Dendritic cell treated with granulocyte-macrophage colony-stimulating factor and Interleukin-4, amounts not matched to agents 40 ng/mL and 50 ng/mL, for 4 days (primary cell): ENCODE measurements around the gene OR10G6.
"Not testable (repeated sequence)": the region's sequence is repeated elsewhere in the genome, so short reads cannot be mapped to it uniquely, and the experiment has no call there.

Experiments used
- H3K27ac Mint-ChIP-seq: one replicate; pipeline ENCODE4 v1.8.0; 2022; ENCODE audit warnings: mild to moderate bottlenecking, mixed read lengths
- H3K27me3 Mint-ChIP-seq: one replicate; pipeline ENCODE4 v1.8.0; 2022; ENCODE audit warnings: mild to moderate bottlenecking, mixed read lengths
- H3K36me3 Mint-ChIP-seq: one replicate; pipeline ENCODE4 v1.8.0; 2022; ENCODE audit warnings: low read depth, mixed read lengths
- H3K4me1 Mint-ChIP-seq: one replicate; pipeline ENCODE4 v1.8.0; 2022; ENCODE audit warnings: low read depth, mixed read lengths
- H3K4me3 Mint-ChIP-seq: one replicate; pipeline ENCODE4 v1.8.0; 2022; ENCODE audit warnings: mild to moderate bottlenecking, moderate library complexity, mixed read lengths
- H3K9me3 Mint-ChIP-seq: one replicate; pipeline ENCODE4 v1.8.0; 2022; ENCODE audit warnings: mixed read lengths
- intact Hi-C: fragments of 100-400 bp; cut with micrococcal nuclease; formaldehyde crosslinking; loops from one replicate; pipeline ENCODE4 v1.15.0; 2022

OR10G6 gene, protein sequence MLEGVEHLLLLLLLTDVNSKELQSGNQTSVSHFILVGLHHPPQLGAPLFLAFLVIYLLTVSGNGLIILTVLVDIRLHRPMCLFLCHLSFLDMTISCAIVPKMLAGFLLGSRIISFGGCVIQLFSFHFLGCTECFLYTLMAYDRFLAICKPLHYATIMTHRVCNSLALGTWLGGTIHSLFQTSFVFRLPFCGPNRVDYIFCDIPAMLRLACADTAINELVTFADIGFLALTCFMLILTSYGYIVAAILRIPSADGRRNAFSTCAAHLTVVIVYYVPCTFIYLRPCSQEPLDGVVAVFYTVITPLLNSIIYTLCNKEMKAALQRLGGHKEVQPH

GRCh38 chr11:123995119-123995518, at the start of gene OR10G6:
OR10G6 (minus strand) TSS chr11:123995161; CDS start chr11:123995161, 0 bp downstream.
- H3K4me1 Mint-ChIP-seq: no peaks in the 10 kb centered on the region
- no peak within 1 kb of the TSS for H3K27ac Mint-ChIP-seq
- no peak within 1 kb of the TSS for H3K4me3 Mint-ChIP-seq
- no peaks in the 10 kb centered on the region for H3K27me3 Mint-ChIP-seq
- H3K36me3 Mint-ChIP-seq: no peaks in the 10 kb centered on the region
- intact Hi-C loops: no loop called here
- no peaks in the 10 kb centered on the region for H3K9me3 Mint-ChIP-seq

- no peak overlapping the region for H3K27ac Mint-ChIP-seq
Measured at GRCh38 chr11:124043420-124043819, 48.5 kb upstream of the OR10G6 start.

GRCh38 chr11:124041254-124041653, 46.3 kb upstream of the OR10G6 start, which contains the start of gene OR10G7:
OR10G7 (minus strand) TSS chr11:124041325; CDS start chr11:124039001, 2,324 bp downstream.
- intact Hi-C loops: no loop called here
- Mint-ChIP-seq H3K27ac (no peak within 1 kb of the TSS), H3K9me3 (no peaks in the 10 kb centered on the region), H3K36me3 (no peaks in the 10 kb centered on the region), H3K4me3 (no peak within 1 kb of the TSS), H3K4me1 (no peaks in the 10 kb centered on the region), H3K27me3 (no peaks in the 10 kb centered on the region)

More at GRCh38 chr11:124043420-124043819, 48.5 kb upstream of the OR10G6 start:
- H3K4me3 Mint-ChIP-seq: no peak overlapping the region
- no peaks in the 10 kb centered on the region for H3K9me3 Mint-ChIP-seq
- no peaks in the 10 kb centered on the region for H3K4me1 Mint-ChIP-seq
- intact Hi-C loops: no loop called here
- H3K27me3 Mint-ChIP-seq: no peaks in the 10 kb centered on the region
- H3K36me3 Mint-ChIP-seq: no peaks in the 10 kb centered on the region

- Mint-ChIP-seq H3K4me3 (no peak overlapping the region), H3K4me1 (no peaks in the 10 kb centered on the region), H3K9me3 (no peaks in the 10 kb centered on the region), H3K27ac (no peak overlapping the region), H3K27me3 (no peaks in the 10 kb centered on the region), H3K36me3 (no peaks in the 10 kb centered on the region)
- intact Hi-C loops: no loop called here
Measured at GRCh38 chr11:124039557-124039956, 44.6 kb upstream of the OR10G6 start.

GRCh38 chr11:124036666-124037065, 41.7 kb upstream of the OR10G6 start:
- H3K9me3 Mint-ChIP-seq: no peaks in the 10 kb centered on the region
- no peaks in the 10 kb centered on the region for H3K36me3 Mint-ChIP-seq
- H3K27me3 Mint-ChIP-seq: no peaks in the 10 kb centered on the region
- no peak overlapping the region for H3K27ac Mint-ChIP-seq
- no peak overlapping the region for H3K4me3 Mint-ChIP-seq
- intact Hi-C loops: no loop called here
- no peaks in the 10 kb centered on the region for H3K4me1 Mint-ChIP-seq

DNA sequence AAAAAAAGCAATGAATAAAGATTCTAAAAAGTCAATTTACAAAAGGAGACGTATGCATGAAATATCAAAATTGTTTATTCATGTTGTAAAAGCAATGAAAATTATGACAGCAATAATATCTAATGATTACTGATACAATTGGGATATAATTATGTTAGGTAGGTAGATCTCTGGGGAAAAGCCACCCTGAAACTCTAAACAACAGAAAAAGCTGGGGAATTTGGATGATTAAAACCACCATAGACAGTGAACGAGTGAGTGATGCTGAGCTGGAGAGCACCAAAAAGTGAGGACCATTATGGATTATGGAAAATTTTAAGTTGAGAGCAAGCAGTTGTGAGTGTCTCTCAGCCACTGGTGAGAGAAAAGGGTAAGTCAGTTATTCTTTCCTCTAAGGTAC, 31.5 kb upstream of the OR10G6 start, which contains the start of gene OR10G8:
TSS of gene OR10G8 (plus strand) at position 301 of the 400 bp plus-strand sequence. CDS start 2,825 bp downstream, outside the sequence.
- H3K4me3 Mint-ChIP-seq: no peak within 1 kb of the TSS
- H3K36me3 Mint-ChIP-seq: no peaks in the 10 kb centered on the region
- intact Hi-C loops: no loop called here
- no peaks in the 10 kb centered on the region for H3K9me3 Mint-ChIP-seq
- H3K27me3 Mint-ChIP-seq: no peaks in the 10 kb centered on the region
- H3K27ac Mint-ChIP-seq: no peak within 1 kb of the TSS
- H3K4me1 Mint-ChIP-seq: no peaks in the 10 kb centered on the region

- H3K4me1 Mint-ChIP-seq, H3K9me3 Mint-ChIP-seq, H3K36me3 Mint-ChIP-seq, intact Hi-C loops, H3K27me3 Mint-ChIP-seq, H3K27ac Mint-ChIP-seq, H3K4me3 Mint-ChIP-seq: not testable (repeated sequence)
Measured at GRCh38 chr11:124015837-124016236, 20.9 kb upstream of the OR10G6 start.

DNA sequence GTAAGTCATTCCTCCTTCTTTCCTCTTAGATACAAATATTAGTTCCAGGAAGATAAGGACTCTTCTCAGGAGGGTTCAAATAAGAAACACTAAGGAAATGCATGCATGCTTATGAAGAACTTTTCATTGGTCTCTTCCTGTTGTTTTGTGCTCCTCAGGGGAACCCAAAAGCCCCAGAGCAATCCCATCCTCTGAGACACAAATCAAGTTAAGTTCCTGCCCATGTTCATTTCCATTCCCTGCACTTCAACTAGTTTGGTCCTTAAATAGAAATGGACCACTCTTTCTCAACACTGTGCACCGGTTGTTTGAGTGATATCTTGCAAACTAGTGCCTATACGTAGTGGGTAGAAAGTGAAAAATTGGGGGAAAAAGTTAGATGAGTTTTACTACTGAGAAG, 17.7 kb upstream of the OR10G6 start, which contains the start of gene OR10G4:
TSS of gene OR10G4 (plus strand) at position 301 of the 400 bp plus-strand sequence. CDS start 2,578 bp downstream, outside the sequence.
- no peaks in the 10 kb centered on the region for H3K27me3 Mint-ChIP-seq
- H3K9me3 Mint-ChIP-seq: no peaks in the 10 kb centered on the region
- no peak within 1 kb of the TSS for H3K4me3 Mint-ChIP-seq
- intact Hi-C loops: no loop called here
- H3K4me1 Mint-ChIP-seq: no peaks in the 10 kb centered on the region
- H3K36me3 Mint-ChIP-seq: no peaks in the 10 kb centered on the region
- no peak within 1 kb of the TSS for H3K27ac Mint-ChIP-seq

DNA sequence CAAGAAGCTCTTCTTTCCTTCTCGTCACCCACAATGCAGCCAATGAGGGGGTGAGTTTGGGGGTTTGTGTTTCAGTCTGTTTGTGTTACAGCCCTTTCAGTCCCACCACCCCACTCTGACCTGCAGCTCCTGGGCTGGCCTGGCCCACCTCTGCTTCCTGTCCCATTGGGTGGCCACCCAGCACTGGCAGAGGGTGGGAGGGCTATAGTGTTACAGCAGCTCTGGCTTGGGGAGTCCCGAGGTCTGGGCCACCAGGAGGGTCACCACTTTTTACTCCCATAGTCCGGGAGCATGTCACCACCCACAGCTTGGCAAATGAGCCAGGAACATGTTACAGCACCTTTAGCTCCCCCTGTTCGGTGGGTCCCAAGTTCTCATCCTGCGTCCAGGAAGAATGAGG, 15.7 kb downstream of the OR10G6 start:
- Mint-ChIP-seq H3K27me3 (no peaks in the 10 kb centered on the region), H3K36me3 (no peaks in the 10 kb centered on the region)
- intact Hi-C loops: no loop called here

DNA sequence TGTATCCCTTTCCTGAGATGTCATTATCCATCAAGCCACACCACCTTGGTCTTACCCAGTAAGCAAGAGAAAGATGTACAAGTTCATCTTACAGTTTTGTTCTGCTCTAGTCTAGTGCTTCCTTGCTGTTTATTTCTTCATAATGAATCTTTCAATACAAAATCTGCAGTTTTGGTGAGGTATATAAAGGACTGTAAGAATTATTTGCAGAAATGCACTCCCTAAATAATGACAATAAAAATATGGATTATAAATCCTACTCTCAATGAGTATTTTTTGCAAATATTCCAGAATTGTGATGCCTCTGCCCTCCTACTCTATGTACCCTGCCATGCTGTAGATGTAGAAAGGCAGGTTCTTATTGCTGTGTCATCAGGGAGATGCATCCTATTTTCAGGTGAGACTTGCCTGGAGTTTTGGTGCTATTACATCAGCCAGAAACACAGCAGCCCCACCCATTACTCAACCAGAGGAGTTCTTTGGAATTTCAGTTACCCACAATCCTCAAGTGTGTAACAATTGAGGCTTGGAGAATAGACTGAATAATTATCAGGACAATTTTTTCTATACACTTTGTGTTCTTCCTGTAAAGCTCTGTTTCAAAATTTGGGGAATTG, 17.1 kb downstream of the OR10G6 start, which contains the start of gene OR10S1:
TSS of gene OR10S1 (minus strand) at position 51 of the 617 bp plus-strand sequence. CDS start 117 bp downstream, outside the sequence.
- H3K4me1 Mint-ChIP-seq: no peaks in the 10 kb centered on the region
- H3K4me3 Mint-ChIP-seq: no peak within 1 kb of the TSS
- H3K36me3 Mint-ChIP-seq: no peaks in the 10 kb centered on the region
- intact Hi-C loops: no loop called here
- H3K9me3 Mint-ChIP-seq: peaks cover 9% of the 10 kb centered on the region
- no peaks in the 10 kb centered on the region for H3K27me3 Mint-ChIP-seq
- H3K27ac Mint-ChIP-seq: no peak within 1 kb of the TSS

More for the DNA sequence above, 15.7 kb downstream of the OR10G6 start:
- Mint-ChIP-seq H3K4me1 (no peaks in the 10 kb centered on the region), H3K27ac (no peak overlapping the region), H3K9me3 (peaks cover 24% of the 10 kb centered on the region), H3K4me3 (no peak overlapping the region)

DNA sequence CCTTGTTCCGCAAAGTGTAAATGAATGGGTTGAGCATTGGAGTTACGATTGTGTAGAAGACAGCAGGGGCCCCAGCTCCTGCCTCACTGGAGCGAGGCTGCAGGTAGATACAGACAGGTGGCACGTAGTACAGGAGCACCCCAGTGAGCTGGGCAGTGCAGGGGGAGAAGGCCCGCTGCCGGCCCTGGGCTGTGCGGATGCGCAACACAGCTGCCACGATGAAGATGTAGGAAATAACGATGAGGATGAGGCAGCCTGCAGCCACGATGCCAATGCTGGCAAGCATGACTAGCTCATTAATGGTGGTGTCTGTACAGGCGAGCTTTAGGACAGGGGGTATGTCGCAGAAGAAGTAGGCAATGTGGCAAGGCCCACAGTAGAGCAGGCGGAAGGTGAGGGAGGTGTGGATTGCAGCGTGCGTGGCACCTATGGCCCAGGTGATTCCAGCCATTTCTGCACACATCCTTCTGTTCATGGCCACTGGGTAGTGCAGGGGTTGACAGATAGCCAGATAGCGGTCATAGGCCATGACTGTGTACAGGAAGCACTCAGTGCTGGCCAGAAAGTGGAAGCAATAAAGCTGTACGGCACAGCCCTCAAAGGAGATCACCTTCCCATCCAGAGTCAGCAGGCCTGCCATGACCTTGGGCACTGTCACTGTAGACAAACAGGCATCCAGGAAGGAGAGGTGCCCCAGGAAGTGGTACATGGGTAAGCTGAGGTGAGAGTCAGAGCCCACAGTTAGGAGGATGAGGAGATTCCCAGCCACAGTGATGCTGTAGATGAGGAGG, 18.0 kb downstream of the OR10G6 start:
- intact Hi-C loops: no loop called here
- Mint-ChIP-seq H3K36me3 (no peaks in the 10 kb centered on the region), H3K27me3 (no peaks in the 10 kb centered on the region), H3K4me1 (no peaks in the 10 kb centered on the region), H3K9me3 (peaks cover under 1% of the 10 kb centered on the region), H3K27ac (no peak overlapping the region), H3K4me3 (no peak overlapping the region)

- no peaks in the 10 kb centered on the region for H3K36me3 Mint-ChIP-seq
- no peak overlapping the region for H3K27ac Mint-ChIP-seq
- no peaks in the 10 kb centered on the region for H3K4me1 Mint-ChIP-seq
- no peaks in the 10 kb centered on the region for H3K27me3 Mint-ChIP-seq
- H3K9me3 Mint-ChIP-seq: no peaks in the 10 kb centered on the region
- intact Hi-C loops: no loop called here
- no peak overlapping the region for H3K4me3 Mint-ChIP-seq
Measured at GRCh38 chr11:123973816-123974215, 21.1 kb downstream of the OR10G6 start.

DNA sequence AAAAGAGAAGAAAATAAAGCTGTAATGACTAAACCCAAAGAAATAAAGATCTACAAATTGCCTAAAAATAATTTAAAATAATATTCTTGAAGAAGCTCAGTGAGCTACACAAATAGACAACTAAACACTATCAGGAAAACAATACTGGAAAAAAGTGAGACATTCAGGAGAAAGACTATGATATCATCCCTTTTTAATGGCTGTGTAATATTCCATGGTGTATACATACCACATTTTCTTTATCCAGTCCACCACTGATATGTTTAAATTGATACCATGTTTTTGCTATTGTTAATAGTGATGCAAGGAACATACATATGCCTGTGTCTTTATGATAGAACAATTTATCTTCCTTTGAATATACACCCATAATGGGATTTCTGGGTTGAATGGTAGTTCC, 38.2 kb downstream of the OR10G6 start:
- H3K36me3 Mint-ChIP-seq: no peaks in the 10 kb centered on the region
- no peak overlapping the region for H3K27ac Mint-ChIP-seq
- no peaks in the 10 kb centered on the region for H3K4me1 Mint-ChIP-seq
- no peaks in the 10 kb centered on the region for H3K27me3 Mint-ChIP-seq
- intact Hi-C loops: no loop called here
- no peaks in the 10 kb centered on the region for H3K9me3 Mint-ChIP-seq
- H3K4me3 Mint-ChIP-seq: no peak overlapping the region

GRCh38 chr11:123945132-123945531, 49.8 kb downstream of the OR10G6 start:
- H3K36me3 Mint-ChIP-seq: no peaks in the 10 kb centered on the region
- H3K27me3 Mint-ChIP-seq: no peaks in the 10 kb centered on the region
- intact Hi-C loops: no loop called here
- H3K27ac Mint-ChIP-seq: no peak overlapping the region
- H3K9me3 Mint-ChIP-seq: peaks cover 1% of the 10 kb centered on the region
- no peak overlapping the region for H3K4me3 Mint-ChIP-seq
- H3K4me1 Mint-ChIP-seq: no peaks in the 10 kb centered on the region
